Stimulated activated CD8-positive, alpha-beta memory T cell treated with anti-CD3 and anti-CD28 coated beads, Interleukin-15, amount 100 ng/mL, for 48 hours (primary cell): Measurements from ENCODE around the gene B9D1.

ENCODE experiments used
- DNase-seq, 2 donors: peaks; one replicate each; pipeline ENCODE4 v3.0.0-alpha.2; 2020; ENCODE audit warnings: low read depth in 2 of 2

The B9D1 gene

GRCh38 chr17:19388791-19389785, 26.6 kb upstream of the B9D1 start:
- no peak for DNase-seq

- no peak for DNase-seq
Measured at GRCh38 chr17:19387921-19388521, 25.5 kb upstream of the B9D1 start.

GRCh38 chr17:19386974-19387920, 24.7 kb upstream of the B9D1 start, which contains the start of gene MFAP4:
MFAP4 (minus strand) TSS chr17:19387190; CDS start chr17:19387155, 35 bp downstream.
- DNase-seq: no peak

- DNase-seq: no peak
Measured at GRCh38 chr17:19386051-19386929, 23.8 kb upstream of the B9D1 start.

- no peak for DNase-seq
Measured at GRCh38 chr17:19385521-19385983, 23.0 kb upstream of the B9D1 start.

- no peak for DNase-seq
Measured at GRCh38 chr17:19384723-19385391, 22.3 kb upstream of the B9D1 start.

GRCh38 chr17:19383681-19384470, 21.4 kb upstream of the B9D1 start:
- DNase-seq: no peak

GRCh38 chr17:19382531-19383444, 20.3 kb upstream of the B9D1 start:
- no peak for DNase-seq

- no peak for DNase-seq
Measured at GRCh38 chr17:19381741-19382444, 19.4 kb upstream of the B9D1 start.

GRCh38 chr17:19381361-19381740, 18.8 kb upstream of the B9D1 start:
- DNase-seq: no peak

- DNase-seq: no peak
Measured at GRCh38 chr17:19380481-19381301, 18.2 kb upstream of the B9D1 start.

GRCh38 chr17:19379361-19380065, 17.0 kb upstream of the B9D1 start:
- DNase-seq: no peak

- no peak for DNase-seq
Measured at GRCh38 chr17:19378416-19379360, 16.2 kb upstream of the B9D1 start, which contains the start of gene MAPK7. MAPK7 (plus strand) TSS chr17:19378498; CDS start chr17:19378901, 403 bp downstream.

GRCh38 chr17:19377602-19378415, 15.3 kb upstream of the B9D1 start:
- peak; percentile 98 for DNase-seq
